GM19468 (cell line): ENCODE data around the gene ZFYVE1.

Source experiments
- ATAC-seq: cut with Tn5 transposase; IDR thresholded peaks from one replicate; pipeline ENCODE4 v1.9.1; 2021; ENCODE audit warnings: mild to moderate bottlenecking, moderate library complexity, moderate number of reproducible peaks; ENCODE audit not compliant: unreplicated experiment; ENCODE audit errors: extremely low read depth

The ZFYVE1 gene

GRCh38 chr14:72925815-72926291 lies 101.1 kb downstream of the ZFYVE1 start:
- ATAC-seq: no peak

- no peak for ATAC-seq
Measured at GRCh38 chr14:72925171-72925759, 101.6 kb downstream of the ZFYVE1 start.

- no peak for ATAC-seq
Measured at GRCh38 chr14:72924337-72924736, 102.6 kb downstream of the ZFYVE1 start.

GRCh38 chr14:72921396-72921795 lies 105.5 kb downstream of the ZFYVE1 start:
- no peak for ATAC-seq

GRCh38 chr14:72920008-72920407 lies 106.9 kb downstream of the ZFYVE1 start:
- no peak for ATAC-seq
